ENCODE measurements around the gene ZBTB20. TPM values are rescaled to one million over a fixed set of nuclear protein-coding genes. Genes with fewer than 3 reads are reported as not detected.

ZBTB20 gene
- polyA plus RNA-seq, 1 donor from 2014 or later = 4.8 TPM

- Histone ChIP-seq H3K27ac (ENCODE audit: low read length) (no peak overlapping the region), H3K9me3 (ENCODE audit: low read length) (no peaks in the 10 kb centered on the region), H3K9ac (ENCODE audit: low read length) (no peak overlapping the region), H3K27me3 (ENCODE audit: insufficient read depth, low read depth, low read length) (no peaks in the 10 kb centered on the region), H2AFZ (ENCODE audit: low read depth, low read length) (no peak overlapping the region), H3K4me3 (ENCODE audit: low read length) (peak overlapping the region; percentile 75), H3F3A (ENCODE audit: insufficient read depth, low read length, poor library complexity, severe bottlenecking) (no peaks in the 10 kb centered on the region), H3K9me2 (ENCODE audit: insufficient read depth, low read length) (no peaks in the 10 kb centered on the region), H3K36me3 (ENCODE audit: insufficient read depth, low read length) (no peaks in the 10 kb centered on the region), H4K20me1 (ENCODE audit: insufficient read depth) (no peaks in the 10 kb centered on the region), H3K4me2 (ENCODE audit: low read length) (peak overlapping the region; percentile 13), H3K79me2 (replicated peaks; ENCODE audit: insufficient read depth, low read length) (peaks cover 92% of the 10 kb centered on the region)
- TF ChIP-seq TAF1 (IDR thresholded peaks at IDR 0.05; ENCODE audit: low read depth) (no peak), EZH2 (IDR thresholded peaks at IDR 0.05; ENCODE audit: borderline replicate concordance, insufficient read depth, low read length, poor library complexity, severe bottlenecking) (no peak), RAD21 (conservative IDR thresholded peaks at IDR 0.05) (no peak), CTCF (IDR thresholded peaks at IDR 0.05; ENCODE audit: poor library complexity, severe bottlenecking) (no peak), MXI1 (conservative IDR thresholded peaks at IDR 0.05; ENCODE audit: poor library complexity, severe bottlenecking) (no peak), SMC3 (conservative IDR thresholded peaks at IDR 0.05; ENCODE audit: poor library complexity) (no peak), EP300 (conservative IDR thresholded peaks at IDR 0.05; ENCODE audit: poor library complexity, severe bottlenecking) (no peak), POLR2AphosphoS5 (IDR thresholded peaks at IDR 0.05) (no peak)
- TF ChIP-seq, protein P1, sequence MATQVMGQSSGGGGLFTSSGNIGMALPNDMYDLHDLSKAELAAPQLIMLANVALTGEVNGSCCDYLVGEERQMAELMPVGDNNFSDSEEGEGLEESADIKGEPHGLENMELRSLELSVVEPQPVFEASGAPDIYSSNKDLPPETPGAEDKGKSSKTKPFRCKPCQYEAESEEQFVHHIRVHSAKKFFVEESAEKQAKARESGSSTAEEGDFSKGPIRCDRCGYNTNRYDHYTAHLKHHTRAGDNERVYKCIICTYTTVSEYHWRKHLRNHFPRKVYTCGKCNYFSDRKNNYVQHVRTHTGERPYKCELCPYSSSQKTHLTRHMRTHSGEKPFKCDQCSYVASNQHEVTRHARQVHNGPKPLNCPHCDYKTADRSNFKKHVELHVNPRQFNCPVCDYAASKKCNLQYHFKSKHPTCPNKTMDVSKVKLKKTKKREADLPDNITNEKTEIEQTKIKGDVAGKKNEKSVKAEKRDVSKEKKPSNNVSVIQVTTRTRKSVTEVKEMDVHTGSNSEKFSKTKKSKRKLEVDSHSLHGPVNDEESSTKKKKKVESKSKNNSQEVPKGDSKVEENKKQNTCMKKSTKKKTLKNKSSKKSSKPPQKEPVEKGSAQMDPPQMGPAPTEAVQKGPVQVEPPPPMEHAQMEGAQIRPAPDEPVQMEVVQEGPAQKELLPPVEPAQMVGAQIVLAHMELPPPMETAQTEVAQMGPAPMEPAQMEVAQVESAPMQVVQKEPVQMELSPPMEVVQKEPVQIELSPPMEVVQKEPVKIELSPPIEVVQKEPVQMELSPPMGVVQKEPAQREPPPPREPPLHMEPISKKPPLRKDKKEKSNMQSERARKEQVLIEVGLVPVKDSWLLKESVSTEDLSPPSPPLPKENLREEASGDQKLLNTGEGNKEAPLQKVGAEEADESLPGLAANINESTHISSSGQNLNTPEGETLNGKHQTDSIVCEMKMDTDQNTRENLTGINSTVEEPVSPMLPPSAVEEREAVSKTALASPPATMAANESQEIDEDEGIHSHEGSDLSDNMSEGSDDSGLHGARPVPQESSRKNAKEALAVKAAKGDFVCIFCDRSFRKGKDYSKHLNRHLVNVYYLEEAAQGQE (IDR thresholded peaks at IDR 0.05; ENCODE audit: borderline replicate concordance) = no peak
Measured at GRCh38 chr3:114450008-114450596, 697.0 kb downstream of the ZBTB20 start.

- Histone ChIP-seq H3K9ac (ENCODE audit: low read length) (no peak overlapping the region), H3K4me3 (ENCODE audit: low read length) (peak overlapping the region; percentile 75)
Measured at GRCh38 chr3:114449271-114450007, 697.6 kb downstream of the ZBTB20 start.

More at GRCh38 chr3:114449271-114450007, 697.6 kb downstream of the ZBTB20 start:
- Histone ChIP-seq H4K20me1 (ENCODE audit: insufficient read depth) (no peaks in the 10 kb centered on the region), H3K36me3 (ENCODE audit: insufficient read depth, low read length) (no peaks in the 10 kb centered on the region), H3K4me2 (ENCODE audit: low read length) (peak overlapping the region; percentile 13), H3K9me3 (ENCODE audit: low read length) (no peaks in the 10 kb centered on the region), H3K27me3 (ENCODE audit: insufficient read depth, low read depth, low read length) (no peaks in the 10 kb centered on the region), H3K9me2 (ENCODE audit: insufficient read depth, low read length) (no peaks in the 10 kb centered on the region), H3K27ac (ENCODE audit: low read length) (no peak overlapping the region), H3K79me2 (replicated peaks; ENCODE audit: insufficient read depth, low read length) (peaks cover 96% of the 10 kb centered on the region), H2AFZ (ENCODE audit: low read depth, low read length) (no peak overlapping the region), H3F3A (ENCODE audit: insufficient read depth, low read length, poor library complexity, severe bottlenecking) (no peaks in the 10 kb centered on the region)
- no peak for TF ChIP-seq TAF1 (IDR thresholded peaks at IDR 0.05; ENCODE audit: low read depth)

Data from neural cell (in vitro differentiated cells).